Natural killer cell treated with Interleukin-12 subunit alpha and Interleukin-12 subunit beta and Interleukin-15 and Interleukin-18, amount 100 ng/mL, for 72 hours (primary cell): ENCODE data around the gene CPEB2. TPM values are rescaled to one million over a fixed set of nuclear protein-coding genes. Genes with fewer than 3 reads are reported as not detected.

Source experiments
- ATAC-seq, 2 donors: fragments of 150-1000 bp; cut with Tn5 transposase in 1 of 2; sonication (Bioruptor Pico), chemical (Tn5 transposase) in 1 of 2; 2 replicates each; pipeline ENCODE4 v1.10.0; 2021
- DNase-seq: peaks from one replicate; pipeline ENCODE4 v3.0.0; 2022; ENCODE audit warnings: low spot score
- H3K27ac Mint-ChIP-seq, 2 donors: 1 replicate in 1 of 2; 2 replicates in 1 of 2; pipeline ENCODE4 v1.8.0; 2022; ENCODE audit warnings: mixed read lengths in 2 of 2, mild to moderate bottlenecking in 1 of 2, moderate library complexity in 1 of 2
- H3K27me3 Mint-ChIP-seq, 2 donors: 1 replicate in 1 of 2; 2 replicates in 1 of 2; pipeline ENCODE4 v1.8.0; 2022; ENCODE audit warnings: mixed read lengths in 2 of 2
- H3K36me3 Mint-ChIP-seq: one replicate; pipeline ENCODE4 v1.8.0; 2022; ENCODE audit warnings: mixed read lengths
- H3K4me1 Mint-ChIP-seq, 2 donors: 1 replicate in 1 of 2; 2 replicates in 1 of 2; pipeline ENCODE4 v1.8.0; 2022; ENCODE audit warnings: low read depth in 2 of 2, mixed read lengths in 2 of 2, mild to moderate bottlenecking in 1 of 2
- H3K4me3 Mint-ChIP-seq: one replicate; pipeline ENCODE4 v1.8.0; 2022; ENCODE audit warnings: mixed read lengths
- H3K9me3 Mint-ChIP-seq: 2 replicates; pipeline ENCODE4 v1.8.0; 2022; ENCODE audit warnings: mixed read lengths
- total RNA-seq, 2 donors: library from RNA; stranded (reverse); gene quantifications; one replicate each; pipeline ENCODE4 v1.2.3, GENCODE V29; 2022

Gene CPEB2
- total RNA-seq, 2 donors from 2014 or later = 5.4 to 8.6 TPM

GRCh38 chr4:15020502-15021286 lies 18.4 kb downstream of the CPEB2 start:
- Mint-ChIP-seq H3K27me3 (no peaks in the 10 kb centered on the region), H3K36me3 (peaks cover 13% of the 10 kb centered on the region)

GRCh38 chr4:15021311-15021710 lies 19.0 kb downstream of the CPEB2 start:
- H3K36me3 Mint-ChIP-seq = peaks cover 13% of the 10 kb centered on the region
- H3K27me3 Mint-ChIP-seq = no peaks in the 10 kb centered on the region
- H3K9me3 Mint-ChIP-seq = no peaks in the 10 kb centered on the region
- no peak overlapping the region for H3K4me3 Mint-ChIP-seq
- H3K4me1 Mint-ChIP-seq = peaks cover 12 to 32% of the 10 kb centered on the region in 2 donors
- ATAC-seq (no peak), DNase-seq (no peak)
- H3K27ac Mint-ChIP-seq = peak overlapping the region; percentile 2 to 25

More at GRCh38 chr4:15020502-15021286, 18.4 kb downstream of the CPEB2 start:
- ATAC-seq (no peak), DNase-seq (no peak)
- Mint-ChIP-seq H3K4me1 (peaks cover 12 to 30% of the 10 kb centered on the region in 2 donors), H3K27ac (no peak overlapping the region), H3K9me3 (no peaks in the 10 kb centered on the region), H3K4me3 (no peak overlapping the region)

DNA sequence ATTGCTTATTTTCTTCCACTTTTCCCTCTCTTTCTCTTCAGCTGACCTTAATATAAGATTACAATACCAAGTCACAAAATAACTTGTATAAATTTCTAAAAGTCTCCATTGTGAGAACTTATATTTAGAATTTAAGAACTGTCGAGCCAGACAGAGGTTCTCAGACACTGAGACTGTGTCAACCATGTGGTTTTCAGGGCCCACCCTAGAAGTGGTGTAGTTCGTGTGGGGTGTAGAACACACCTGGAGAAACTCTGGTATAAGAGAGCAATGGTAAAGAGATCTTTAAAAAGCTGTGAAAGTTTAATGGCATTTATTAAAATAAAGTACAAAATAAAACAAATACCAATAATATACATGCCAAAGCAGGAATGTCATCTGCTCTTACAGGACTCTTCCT lies 19.7 kb downstream of the CPEB2 start:
- DNase-seq (no peak), ATAC-seq (no peak)
- peaks cover 13% of the 10 kb centered on the region for H3K36me3 Mint-ChIP-seq
- no peak overlapping the region for H3K4me3 Mint-ChIP-seq
- peaks cover 12 to 32% of the 10 kb centered on the region in 2 donors for H3K4me1 Mint-ChIP-seq
- no peaks in the 10 kb centered on the region for H3K27me3 Mint-ChIP-seq
- no peaks in the 10 kb centered on the region for H3K9me3 Mint-ChIP-seq
- peak overlapping the region; percentile 2 to 25 for H3K27ac Mint-ChIP-seq

DNA sequence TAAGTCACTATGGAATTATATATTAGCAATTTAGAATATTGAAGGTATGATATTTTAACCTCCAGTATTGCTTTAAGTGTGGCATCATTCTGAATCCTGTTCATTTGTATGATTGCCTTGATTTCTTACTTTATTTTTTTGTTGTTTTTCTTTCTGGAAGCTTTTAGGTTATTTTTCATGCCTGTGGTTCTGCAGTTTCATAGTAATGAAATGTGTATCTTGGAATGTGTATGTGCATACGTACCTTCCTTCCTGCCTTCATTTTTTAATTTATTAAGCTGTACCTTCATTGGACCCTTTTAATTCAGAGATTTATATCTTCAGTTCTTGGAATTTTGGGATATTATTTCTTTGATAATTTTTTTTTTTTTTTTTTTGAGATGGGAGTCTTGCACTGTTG lies 22.1 kb downstream of the CPEB2 start:
- Mint-ChIP-seq H3K9me3 (no peaks in the 10 kb centered on the region), H3K36me3 (peaks cover 19% of the 10 kb centered on the region), H3K4me3 (no peak overlapping the region), H3K27me3 (no peaks in the 10 kb centered on the region), H3K27ac (no peak overlapping the region), H3K4me1 (peaks cover 16 to 40% of the 10 kb centered on the region in 2 donors)
- ATAC-seq (no peak), DNase-seq (no peak)

DNA sequence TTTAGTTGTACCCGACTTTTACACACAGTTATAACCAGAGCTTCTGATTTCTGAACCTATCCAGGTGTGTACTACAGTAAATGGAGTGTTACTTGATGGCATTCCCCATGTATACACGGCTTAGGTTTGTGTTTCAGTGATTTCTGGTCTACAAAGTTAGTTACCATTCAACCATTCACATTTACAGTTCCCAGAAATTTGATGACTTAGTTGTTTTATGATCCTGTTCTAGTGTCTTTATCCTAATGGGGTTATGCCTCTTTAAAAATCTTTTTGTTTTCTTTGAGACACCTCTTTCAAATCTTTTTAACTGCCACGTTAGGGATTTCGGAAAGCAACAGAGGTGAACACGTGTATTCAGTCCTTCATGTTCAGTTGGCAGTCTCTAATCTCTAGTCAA lies 23.4 kb downstream of the CPEB2 start:
- no peak for DNase-seq
- H3K36me3 Mint-ChIP-seq = peaks cover 17% of the 10 kb centered on the region
- H3K4me1 Mint-ChIP-seq = peaks cover 18 to 35% of the 10 kb centered on the region in 2 donors
- H3K4me3 Mint-ChIP-seq = no peak overlapping the region
- H3K27ac Mint-ChIP-seq = no peak overlapping the region
- no peak for ATAC-seq
- H3K27me3 Mint-ChIP-seq = no peaks in the 10 kb centered on the region
- H3K9me3 Mint-ChIP-seq = no peaks in the 10 kb centered on the region

- no peak for DNase-seq
- H3K27me3 Mint-ChIP-seq = no peaks in the 10 kb centered on the region
These were observed 25.7 kb downstream of the CPEB2 start for GRCh38 chr4:15027921-15028435.

DNA sequence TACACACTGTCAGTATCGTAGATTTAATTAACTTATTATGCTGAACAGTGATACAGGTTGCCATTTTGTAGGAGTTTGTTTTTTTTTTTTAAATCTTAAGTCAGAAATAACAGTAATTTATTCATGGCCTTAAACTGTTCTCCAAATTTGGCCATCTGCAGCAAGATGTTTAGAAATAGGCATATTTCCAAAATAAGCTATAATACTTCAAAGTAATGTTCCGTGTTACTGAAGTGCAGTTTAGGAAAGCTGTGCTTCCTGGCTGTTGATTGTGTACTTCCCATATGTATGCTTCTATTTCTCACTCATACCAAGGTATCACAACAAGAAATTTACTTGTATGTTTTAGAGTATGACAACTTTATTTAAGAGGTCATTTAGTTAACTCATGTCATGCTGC lies 28.9 kb downstream of the CPEB2 start:
- Mint-ChIP-seq H3K36me3 (peaks cover 19% of the 10 kb centered on the region), H3K4me3 (no peak overlapping the region), H3K4me1 (peaks cover 14 to 18% of the 10 kb centered on the region in 2 donors), H3K27me3 (no peaks in the 10 kb centered on the region), H3K9me3 (no peaks in the 10 kb centered on the region), H3K27ac (no peak overlapping the region)
- no peak for DNase-seq
- ATAC-seq = no peak

More at GRCh38 chr4:15027921-15028435, 25.7 kb downstream of the CPEB2 start:
- H3K9me3 Mint-ChIP-seq = no peaks in the 10 kb centered on the region
- ATAC-seq = no peak
- H3K4me1 Mint-ChIP-seq = peaks cover 8 to 21% of the 10 kb centered on the region in 2 donors
- peaks cover 18% of the 10 kb centered on the region for H3K36me3 Mint-ChIP-seq
- H3K27ac Mint-ChIP-seq = no peak overlapping the region
- no peak overlapping the region for H3K4me3 Mint-ChIP-seq

- no peak for DNase-seq
- Mint-ChIP-seq H3K4me1 (peaks cover 14 to 18% of the 10 kb centered on the region in 2 donors), H3K36me3 (peaks cover 18% of the 10 kb centered on the region), H3K27me3 (no peaks in the 10 kb centered on the region), H3K27ac (no peak overlapping the region), H3K4me3 (no peak overlapping the region), H3K9me3 (no peaks in the 10 kb centered on the region)
- ATAC-seq = no peak
These were observed 29.9 kb downstream of the CPEB2 start for GRCh38 chr4:15031993-15032675.

- Mint-ChIP-seq H3K27ac (no peak overlapping the region), H3K36me3 (peaks cover 8% of the 10 kb centered on the region), H3K27me3 (no peaks in the 10 kb centered on the region), H3K9me3 (no peaks in the 10 kb centered on the region), H3K4me3 (no peak overlapping the region), H3K4me1 (peaks cover 7 to 9% of the 10 kb centered on the region in 2 donors)
- ATAC-seq = no peak
- DNase-seq = no peak
These were observed 31.9 kb downstream of the CPEB2 start for GRCh38 chr4:15034071-15034764.

- no peak overlapping the region for H3K4me3 Mint-ChIP-seq
- no peak for DNase-seq
- peaks cover 8% of the 10 kb centered on the region for H3K36me3 Mint-ChIP-seq
- no peaks in the 10 kb centered on the region for H3K27me3 Mint-ChIP-seq
- H3K9me3 Mint-ChIP-seq = no peaks in the 10 kb centered on the region
- peaks cover 5 to 7% of the 10 kb centered on the region in 2 donors for H3K4me1 Mint-ChIP-seq
- H3K27ac Mint-ChIP-seq = no peak overlapping the region
- ATAC-seq = peak in 1 of 2 donors; percentile 41
These were observed 32.9 kb downstream of the CPEB2 start for GRCh38 chr4:15035159-15035558.

- no peaks in the 10 kb centered on the region for H3K27me3 Mint-ChIP-seq
- H3K4me1 Mint-ChIP-seq = peaks cover 7 to 9% of the 10 kb centered on the region in 2 donors
- H3K36me3 Mint-ChIP-seq = peaks cover 6% of the 10 kb centered on the region
- H3K9me3 Mint-ChIP-seq = no peaks in the 10 kb centered on the region
- DNase-seq = no peak
- no peak overlapping the region for H3K27ac Mint-ChIP-seq
- no peak overlapping the region for H3K4me3 Mint-ChIP-seq
- ATAC-seq = no peak
These were observed 35.8 kb downstream of the CPEB2 start for GRCh38 chr4:15037923-15038541.

- Mint-ChIP-seq H3K9me3 (no peaks in the 10 kb centered on the region), H3K27me3 (no peaks in the 10 kb centered on the region), H3K4me3 (no peak overlapping the region), H3K27ac (peak overlapping the region in 1 of 2 donors; percentile 37), H3K36me3 (no peaks in the 10 kb centered on the region), H3K4me1 (peaks cover 0 to 4% of the 10 kb centered on the region in 2 donors)
- ATAC-seq (no peak), DNase-seq (no peak)
These were observed 38.7 kb downstream of the CPEB2 start for GRCh38 chr4:15040916-15041463.

GRCh38 chr4:15042529-15043167 lies 40.4 kb downstream of the CPEB2 start:
- Mint-ChIP-seq H3K27ac (no peak overlapping the region), H3K9me3 (no peaks in the 10 kb centered on the region), H3K4me3 (no peak overlapping the region), H3K4me1 (peaks cover 0 to 4% of the 10 kb centered on the region in 2 donors), H3K36me3 (no peaks in the 10 kb centered on the region), H3K27me3 (no peaks in the 10 kb centered on the region)
- ATAC-seq (no peak), DNase-seq (no peak)
